Natural killer cell (primary cell): ENCODE data around the gene GYG2. TPM values are rescaled to one million over a fixed set of nuclear protein-coding genes. Genes with fewer than 3 reads are reported as not detected.
"Not testable (repeated sequence)": the region's sequence is repeated elsewhere in the genome, so short reads cannot be mapped to it uniquely, and the experiment has no call there.

Experiments
- ATAC-seq, 3 donors: fragments of 150-1000 bp in 2 of 3; fragments of 200-7000 bp in 1 of 3; cut with Tn5 transposase; 1 replicate in 1 of 3; 2 replicates in 2 of 3; pipeline ENCODE4 v1.10.0; 2021; ENCODE audit warnings: mild to moderate bottlenecking in 2 of 3, moderate library complexity in 2 of 3
- DNase-seq, 2 donors: peaks; one replicate each; pipeline versions ENCODE4 v3.0.0 to v3.0.0-alpha.2; 2013 to 2021; ENCODE audit warnings: mixed read lengths in 1 of 2
- H3K27ac ChIP-seq: one replicate; pipeline ENCODE4 v1.5.1; 2013; ENCODE audit warnings: mild to moderate bottlenecking, low read length
- H3K27me3 ChIP-seq: one replicate; pipeline ENCODE4 v1.6.1; 2013; ENCODE audit warnings: low read length; ENCODE audit not compliant: control insufficient read depth, insufficient read depth
- H3K36me3 ChIP-seq: one replicate; pipeline ENCODE4 v1.6.1; 2013; ENCODE audit warnings: low read length; ENCODE audit not compliant: control insufficient read depth, insufficient read depth
- H3K4me1 ChIP-seq: one replicate; pipeline ENCODE4 v1.6.1; 2013; ENCODE audit warnings: low read length; ENCODE audit not compliant: control insufficient read depth, insufficient read depth
- H3K4me3 ChIP-seq: one replicate; pipeline ENCODE4 v1.5.1; 2013; ENCODE audit warnings: low read length
- H3K9me3 ChIP-seq: one replicate; pipeline ENCODE4 v1.6.1; 2013; ENCODE audit warnings: low read length; ENCODE audit not compliant: control insufficient read depth, insufficient read depth
- H3K27ac Mint-ChIP-seq, 2 donors: one replicate each; pipeline ENCODE4 v1.8.0; 2022; ENCODE audit warnings: mild to moderate bottlenecking in 2 of 2, mixed read lengths in 2 of 2, moderate library complexity in 1 of 2
- H3K27me3 Mint-ChIP-seq, 2 donors: one replicate each; pipeline ENCODE4 v1.8.0; 2022; ENCODE audit warnings: low read depth in 2 of 2, mixed read lengths in 2 of 2
- H3K36me3 Mint-ChIP-seq: one replicate; pipeline ENCODE4 v1.8.0; 2022; ENCODE audit warnings: mixed read lengths
- H3K4me1 Mint-ChIP-seq, 2 donors: one replicate each; pipeline ENCODE4 v1.8.0; 2022; ENCODE audit warnings: mixed read lengths in 2 of 2
- H3K4me3 Mint-ChIP-seq: one replicate; pipeline ENCODE4 v1.8.0; 2022; ENCODE audit warnings: mild to moderate bottlenecking, moderate library complexity, mixed read lengths
- H3K9me3 Mint-ChIP-seq, 2 donors: one replicate each; pipeline ENCODE4 v1.8.0; 2022; ENCODE audit warnings: mixed read lengths in 2 of 2
- CTCF ChIP-seq: fragments of 200-600 bp; IDR thresholded peaks from one replicate; pipeline ENCODE4 v1.8.0; 2022; ENCODE audit warnings: antibody characterized with exemption
- WGBS: methylation state at CpG from one replicate; pipeline ENCODE4 v1.1.7; 2013; ENCODE audit warnings: missing lambda C conversion rate; ENCODE audit not compliant: insufficient coverage; 5-methylcytosine and 5-hydroxymethylcytosine counted together
- intact Hi-C: fragments of 100-400 bp; cut with micrococcal nuclease; formaldehyde crosslinking; loops from one replicate; pipeline ENCODE4 v1.14.2; 2022
- total RNA-seq, 4 donors: library from RNA; stranded (reverse); fragments of 120-200 nt in 1 of 4; gene quantifications; one replicate each; pipeline versions ENCODE4 v1.2.3 to v1.2.4, GENCODE V29; 2013 to 2022

GYG2 gene
- total RNA-seq, 3 donors from 2014 or later (not counting 1 experiment from before 2014, with no cell fraction given) = not detected

- no peak overlapping the region for H3K27ac ChIP-seq
- peaks cover 5% of the 10 kb centered on the region for H3K4me1 ChIP-seq
- Mint-ChIP-seq H3K27me3 (no peaks in the 10 kb centered on the region), H3K9me3 (no peaks in the 10 kb centered on the region), H3K36me3 (no peaks in the 10 kb centered on the region), H3K4me1 (peaks cover 21 to 23% of the 10 kb centered on the region in 2 donors), H3K4me3 (peak overlapping the region; percentile 91), H3K27ac (peak overlapping the region in 1 of 2 donors; percentile 79)
- H3K4me3 ChIP-seq = peak overlapping the region; percentile 46
- intact Hi-C loops = no loop called here
- no peaks in the 10 kb centered on the region for H3K27me3 ChIP-seq
- ATAC-seq (peak in 1 of 3 donors; percentile 10), DNase-seq (no peak)
- 66% methylated on average over 7 of the region's 11 CpGs for WGBS
- no peak for TF ChIP-seq CTCF
- H3K36me3 ChIP-seq = no peaks in the 10 kb centered on the region
- no peaks in the 10 kb centered on the region for H3K9me3 ChIP-seq
Observed at GRCh38 chrX:2889045-2889605, 60.4 kb downstream of the GYG2 start.

- ATAC-seq = peak in 2 of 3 donors; percentile 61 to 70
- H3K27me3 ChIP-seq, H3K36me3 Mint-ChIP-seq, H3K4me1 ChIP-seq, intact Hi-C loops, H3K9me3 ChIP-seq, H3K36me3 ChIP-seq, H3K27ac ChIP-seq, H3K9me3 Mint-ChIP-seq, H3K27me3 Mint-ChIP-seq: not testable (repeated sequence)
- Mint-ChIP-seq H3K4me3 (peak overlapping the region; percentile 91), H3K4me1 (peaks cover 21 to 23% of the 10 kb centered on the region in 2 donors), H3K27ac (peak overlapping the region in 1 of 2 donors; percentile 79)
- TF ChIP-seq CTCF = peak; percentile 34
- WGBS = 39% methylated on average over 15 of the region's 15 CpGs
- DNase-seq = peak in 1 of 2 donors; percentile 22
- H3K4me3 ChIP-seq = peak overlapping the region; percentile 46
Observed at GRCh38 chrX:2889706-2890490, 61.2 kb downstream of the GYG2 start.

- peak overlapping the region in 1 of 2 donors; percentile 79 for H3K27ac Mint-ChIP-seq
- not testable (repeated sequence) for H3K4me1 ChIP-seq, H3K27ac ChIP-seq
Observed at GRCh38 chrX:2890536-2891460, 62.1 kb downstream of the GYG2 start.

GRCh38 chrX:2892816-2893215 is 64.1 kb downstream of the GYG2 start:
- Mint-ChIP-seq H3K27ac (peak overlapping the region in 1 of 2 donors; percentile 73), H3K9me3 (no peaks in the 10 kb centered on the region), H3K4me3 (no peak overlapping the region), H3K36me3 (no peaks in the 10 kb centered on the region), H3K27me3 (no peaks in the 10 kb centered on the region), H3K4me1 (peaks cover 29 to 34% of the 10 kb centered on the region in 2 donors)
- no peaks in the 10 kb centered on the region for H3K9me3 ChIP-seq
- no peak overlapping the region for H3K27ac ChIP-seq
- ATAC-seq (no peak), DNase-seq (no peak)
- peaks cover 19% of the 10 kb centered on the region for H3K4me1 ChIP-seq
- TF ChIP-seq CTCF = no peak
- no peaks in the 10 kb centered on the region for H3K36me3 ChIP-seq
- H3K27me3 ChIP-seq = no peaks in the 10 kb centered on the region
- 85% methylated on average over 5 of the region's 5 CpGs for WGBS
- H3K4me3 ChIP-seq = no peak overlapping the region
- intact Hi-C loops = no loop called here

More at GRCh38 chrX:2890536-2891460, 62.1 kb downstream of the GYG2 start:
- H3K9me3 Mint-ChIP-seq, H3K9me3 ChIP-seq, DNase-seq, H3K4me3 ChIP-seq, H3K36me3 Mint-ChIP-seq, H3K27me3 ChIP-seq, intact Hi-C loops, ATAC-seq, H3K27me3 Mint-ChIP-seq, H3K36me3 ChIP-seq: not testable (repeated sequence)
- peaks cover 21 to 23% of the 10 kb centered on the region in 2 donors for H3K4me1 Mint-ChIP-seq
- 91% methylated on average over 14 of the region's 22 CpGs for WGBS
- H3K4me3 Mint-ChIP-seq = peak overlapping the region; percentile 91
